AG10803 (cell line): ENCODE data around the gene CPNE4.
"Not testable (repeated sequence)": the region's sequence is repeated elsewhere in the genome, so short reads cannot be mapped to it uniquely, and the experiment has no call there.

Experiments used
- DNase-seq: peaks from one replicate; pipeline ENCODE4 v3.0.0; 2010; ENCODE audit warnings: low read depth
- H3K4me3 ChIP-seq: 2 replicates; pipeline ENCODE4 v1.5.1; 2011; ENCODE audit warnings: mild to moderate bottlenecking, low read length, control low read depth
- TF ChIP-seq, protein P1 (sequence below): conservative IDR thresholded peaks from 2 replicates; pipeline ENCODE4 v1.5.1; 2011; ENCODE audit warnings: mild to moderate bottlenecking, low read length, control low read depth, inconsistent platforms

Gene CPNE4

DNA sequence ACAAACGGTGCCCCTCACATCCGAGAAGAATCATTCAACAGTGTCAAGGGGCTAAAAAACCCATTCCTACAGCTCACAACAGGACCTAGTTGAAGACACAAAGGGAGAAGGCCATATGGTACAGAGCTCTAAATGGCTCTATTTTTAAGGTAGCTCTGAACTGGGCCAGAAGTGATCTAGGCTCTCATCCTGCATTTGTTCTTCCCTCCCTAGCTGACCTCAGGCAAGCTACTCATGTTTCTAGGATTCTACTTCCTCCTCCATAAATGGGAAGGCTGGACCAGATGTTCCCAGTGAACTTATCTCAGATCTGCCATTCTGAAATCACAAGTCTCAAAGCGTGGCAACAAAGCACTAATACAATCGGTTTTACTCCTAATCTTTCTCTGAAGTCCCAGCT lies 62.3 kb downstream of the CPNE4 start:
- no peak for DNase-seq
- TF ChIP-seq, protein P1, sequence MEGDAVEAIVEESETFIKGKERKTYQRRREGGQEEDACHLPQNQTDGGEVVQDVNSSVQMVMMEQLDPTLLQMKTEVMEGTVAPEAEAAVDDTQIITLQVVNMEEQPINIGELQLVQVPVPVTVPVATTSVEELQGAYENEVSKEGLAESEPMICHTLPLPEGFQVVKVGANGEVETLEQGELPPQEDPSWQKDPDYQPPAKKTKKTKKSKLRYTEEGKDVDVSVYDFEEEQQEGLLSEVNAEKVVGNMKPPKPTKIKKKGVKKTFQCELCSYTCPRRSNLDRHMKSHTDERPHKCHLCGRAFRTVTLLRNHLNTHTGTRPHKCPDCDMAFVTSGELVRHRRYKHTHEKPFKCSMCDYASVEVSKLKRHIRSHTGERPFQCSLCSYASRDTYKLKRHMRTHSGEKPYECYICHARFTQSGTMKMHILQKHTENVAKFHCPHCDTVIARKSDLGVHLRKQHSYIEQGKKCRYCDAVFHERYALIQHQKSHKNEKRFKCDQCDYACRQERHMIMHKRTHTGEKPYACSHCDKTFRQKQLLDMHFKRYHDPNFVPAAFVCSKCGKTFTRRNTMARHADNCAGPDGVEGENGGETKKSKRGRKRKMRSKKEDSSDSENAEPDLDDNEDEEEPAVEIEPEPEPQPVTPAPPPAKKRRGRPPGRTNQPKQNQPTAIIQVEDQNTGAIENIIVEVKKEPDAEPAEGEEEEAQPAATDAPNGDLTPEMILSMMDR, result no peak
- no peak overlapping the region for H3K4me3 ChIP-seq

- peak; percentile 25 for DNase-seq
- TF ChIP-seq, protein P1, result no peak
- no peak overlapping the region for H3K4me3 ChIP-seq
Observed at GRCh38 chr3:131972091-131972490, 62.7 kb downstream of the CPNE4 start.

DNA sequence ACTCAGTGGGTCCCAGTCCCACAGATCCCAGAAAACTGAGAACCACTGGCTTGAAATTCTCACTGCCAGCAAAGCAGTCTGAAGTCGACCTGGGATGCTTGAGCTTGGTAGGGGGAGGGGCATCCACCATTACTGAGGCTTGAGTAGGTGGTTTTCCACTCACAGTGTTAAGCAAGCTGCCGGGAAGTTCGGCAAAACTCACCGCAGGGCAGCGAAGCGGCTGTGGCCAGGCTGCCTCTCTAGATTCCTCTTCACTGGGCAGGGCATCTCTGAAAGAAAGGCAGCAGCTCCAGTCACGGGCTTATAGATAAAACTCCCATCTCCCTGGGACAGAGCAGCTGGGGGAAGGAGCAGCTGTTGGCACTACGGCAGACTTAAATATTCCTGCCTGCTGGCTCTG lies 71.4 kb downstream of the CPNE4 start:
- DNase-seq, H3K4me3 ChIP-seq: not testable (repeated sequence)

GRCh38 chr3:131962982-131963381 lies 71.8 kb downstream of the CPNE4 start:
- no peak overlapping the region for H3K4me3 ChIP-seq
- no peak for DNase-seq
- TF ChIP-seq, protein P1, result no peak

- DNase-seq, result peak; percentile 12
- no peak overlapping the region for H3K4me3 ChIP-seq
- TF ChIP-seq, protein P1, result no peak
Observed at GRCh38 chr3:131960324-131960723, 74.5 kb downstream of the CPNE4 start.

GRCh38 chr3:131957980-131958379 lies 76.8 kb downstream of the CPNE4 start:
- H3K4me3 ChIP-seq, result no peak overlapping the region
- TF ChIP-seq, protein P1, result no peak
- no peak for DNase-seq

DNA sequence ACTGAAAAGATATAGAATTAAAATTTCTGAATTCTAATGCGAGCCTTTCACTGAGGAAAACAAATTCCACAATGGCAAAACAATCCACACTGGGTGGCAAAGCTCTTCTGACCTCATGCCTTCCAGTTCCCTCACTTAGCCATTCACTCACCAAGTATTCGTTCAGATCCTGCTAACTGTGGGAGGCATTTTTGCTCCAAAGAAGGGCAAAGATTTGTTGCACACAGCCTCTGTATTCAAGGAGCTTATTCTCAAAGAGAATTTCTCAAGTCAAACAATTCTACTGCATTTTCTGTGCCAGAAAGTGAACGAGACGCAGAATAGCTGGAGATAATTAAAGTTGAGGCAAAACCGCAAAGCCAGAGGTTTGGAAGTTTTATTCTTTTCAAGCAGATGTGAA lies 77.3 kb downstream of the CPNE4 start:
- H3K4me3 ChIP-seq, result no peak overlapping the region
- TF ChIP-seq, protein P1, result no peak
- DNase-seq, result peak; percentile 56

DNA sequence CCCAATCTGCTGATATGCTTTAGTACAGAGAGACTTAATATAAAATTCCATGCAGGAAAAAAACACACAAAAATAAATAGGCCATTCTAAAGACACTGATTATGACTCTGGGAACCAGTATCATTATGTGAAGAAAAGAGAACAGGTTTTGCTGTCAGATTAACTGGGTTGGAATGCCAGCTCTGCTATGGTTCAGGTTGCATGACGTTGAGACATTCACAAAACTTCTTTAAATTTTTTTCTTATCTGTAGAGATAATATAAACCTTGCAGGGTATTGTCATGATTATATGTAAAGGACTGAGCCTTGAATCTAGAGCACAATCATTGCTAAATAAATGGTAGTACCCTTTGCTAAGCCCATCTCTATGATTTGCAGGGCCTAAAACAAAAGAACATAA lies 86.0 kb downstream of the CPNE4 start:
- no peak for DNase-seq
- TF ChIP-seq, protein P1, result no peak
- H3K4me3 ChIP-seq, result no peak overlapping the region
